ENCODE results near the gene SPOP. TPM values are rescaled to one million over a fixed set of nuclear protein-coding genes. Genes with fewer than 3 reads are reported as not detected.

Gene SPOP
- total RNA-seq, 1 donor from 2014 or later = 48.6 TPM

DNA sequence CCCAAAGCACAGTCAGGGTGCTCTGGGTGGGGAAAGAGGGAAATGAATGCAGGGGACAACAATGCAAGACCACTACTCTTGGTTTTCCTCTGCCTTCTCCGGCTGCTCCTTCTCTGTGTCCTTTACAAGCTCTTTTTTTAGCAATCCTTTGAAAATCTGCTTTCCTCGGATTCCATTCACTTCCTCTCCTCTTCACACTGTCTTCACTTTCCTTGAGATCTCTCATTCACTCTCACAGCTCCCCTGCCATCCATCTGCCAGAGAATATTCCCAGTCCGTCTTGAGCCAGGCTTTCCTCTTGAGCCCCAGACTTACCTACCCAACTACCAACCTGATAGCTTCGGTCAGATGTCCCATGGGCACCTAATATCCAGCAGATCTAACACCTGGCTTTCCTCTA, 11.0 kb upstream of the SPOP start:
- Histone ChIP-seq H2AFZ (ENCODE audit: low read depth, low read length) (no peak overlapping the region), H3K79me2 (ENCODE audit: insufficient read depth, low read length) (no peaks in the 10 kb centered on the region), H3K4me2 (ENCODE audit: low read length) (no peak overlapping the region), H3K9ac (ENCODE audit: low read length) (no peak overlapping the region), H3K4me3 (ENCODE audit: insufficient read depth, low read depth, low read length) (no peak overlapping the region), H3K27ac (ENCODE audit: low read depth, low read length) (no peak overlapping the region), H3K36me3 (ENCODE audit: insufficient read depth, low read length) (no peaks in the 10 kb centered on the region), H3K4me1 (ENCODE audit: insufficient read depth, low read length) (peaks cover 5% of the 10 kb centered on the region), H3K9me3 (ENCODE audit: insufficient read depth, low read depth, low read length) (no peaks in the 10 kb centered on the region), H3K27me3 (ENCODE audit: insufficient read depth, low read length) (no peaks in the 10 kb centered on the region), H4K20me1 (ENCODE audit: insufficient read depth, low read length) (no peaks in the 10 kb centered on the region)
- no peak for FAIRE-seq
- Mint-ChIP-seq H3K4me1 (ENCODE audit: low read depth, unreplicated experiment) (peaks cover 16% of the 10 kb centered on the region), H3K36me3 (ENCODE audit: low read depth, unreplicated experiment) (no peaks in the 10 kb centered on the region), H3K9me3 (ENCODE audit: unreplicated experiment) (peaks cover 2% of the 10 kb centered on the region), H3K27ac (ENCODE audit: unreplicated experiment) (no peak overlapping the region), H3K27me3 (ENCODE audit: low read depth, unreplicated experiment) (peaks cover 2% of the 10 kb centered on the region), H3K4me3 (ENCODE audit: unreplicated experiment) (no peak overlapping the region)
- no peak for DNase-seq (ENCODE audit: low read depth)
- no peak for TF ChIP-seq EZH2 (IDR thresholded peaks at IDR 0.05; ENCODE audit: insufficient read depth, low read length)
- TF ChIP-seq, protein P1, sequence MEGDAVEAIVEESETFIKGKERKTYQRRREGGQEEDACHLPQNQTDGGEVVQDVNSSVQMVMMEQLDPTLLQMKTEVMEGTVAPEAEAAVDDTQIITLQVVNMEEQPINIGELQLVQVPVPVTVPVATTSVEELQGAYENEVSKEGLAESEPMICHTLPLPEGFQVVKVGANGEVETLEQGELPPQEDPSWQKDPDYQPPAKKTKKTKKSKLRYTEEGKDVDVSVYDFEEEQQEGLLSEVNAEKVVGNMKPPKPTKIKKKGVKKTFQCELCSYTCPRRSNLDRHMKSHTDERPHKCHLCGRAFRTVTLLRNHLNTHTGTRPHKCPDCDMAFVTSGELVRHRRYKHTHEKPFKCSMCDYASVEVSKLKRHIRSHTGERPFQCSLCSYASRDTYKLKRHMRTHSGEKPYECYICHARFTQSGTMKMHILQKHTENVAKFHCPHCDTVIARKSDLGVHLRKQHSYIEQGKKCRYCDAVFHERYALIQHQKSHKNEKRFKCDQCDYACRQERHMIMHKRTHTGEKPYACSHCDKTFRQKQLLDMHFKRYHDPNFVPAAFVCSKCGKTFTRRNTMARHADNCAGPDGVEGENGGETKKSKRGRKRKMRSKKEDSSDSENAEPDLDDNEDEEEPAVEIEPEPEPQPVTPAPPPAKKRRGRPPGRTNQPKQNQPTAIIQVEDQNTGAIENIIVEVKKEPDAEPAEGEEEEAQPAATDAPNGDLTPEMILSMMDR (IDR thresholded peaks at IDR 0.05; ENCODE audit: insufficient read depth, low read depth, low read length) = no peak

DNA sequence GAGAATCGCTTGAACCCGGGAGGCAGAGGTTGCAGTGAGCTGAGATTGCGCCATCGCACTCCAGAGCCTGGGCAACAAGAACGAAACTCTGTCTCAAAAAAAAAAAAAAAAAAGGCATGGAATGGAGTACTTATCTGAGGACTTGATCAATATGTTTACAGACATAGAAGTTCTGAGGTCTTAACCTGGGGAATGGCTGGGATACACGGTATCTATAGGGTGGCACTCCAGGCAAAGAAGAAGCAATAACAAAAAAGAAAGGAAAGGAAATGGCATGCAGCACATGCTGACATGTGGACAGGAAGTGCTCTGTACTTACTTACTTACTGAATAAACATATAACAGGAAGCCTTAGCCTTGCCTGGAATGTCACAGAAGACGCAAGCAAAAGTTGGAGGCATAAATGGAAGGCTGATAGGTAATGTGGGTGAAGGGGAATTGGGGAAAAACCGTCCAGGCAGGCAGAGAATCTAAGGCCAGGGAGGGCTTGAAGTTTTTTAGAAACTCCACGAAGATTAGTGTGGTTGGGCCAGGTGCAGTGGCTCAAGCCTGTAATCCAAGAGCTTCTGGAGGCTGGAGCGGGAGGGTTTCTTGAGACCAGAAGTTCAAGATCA, 10.1 kb upstream of the SPOP start:
- Histone ChIP-seq H3K4me2 (ENCODE audit: low read length) (no peak overlapping the region), H2AFZ (ENCODE audit: low read depth, low read length) (peak overlapping the region; percentile 80), H3K9me3 (ENCODE audit: insufficient read depth, low read depth, low read length) (no peaks in the 10 kb centered on the region), H3K36me3 (ENCODE audit: insufficient read depth, low read length) (no peaks in the 10 kb centered on the region), H3K9ac (ENCODE audit: low read length) (no peak overlapping the region), H3K79me2 (ENCODE audit: insufficient read depth, low read length) (no peaks in the 10 kb centered on the region), H3K4me3 (ENCODE audit: insufficient read depth, low read depth, low read length) (no peak overlapping the region), H4K20me1 (ENCODE audit: insufficient read depth, low read length) (no peaks in the 10 kb centered on the region), H3K4me1 (ENCODE audit: insufficient read depth, low read length) (peaks cover 5% of the 10 kb centered on the region), H3K27me3 (ENCODE audit: insufficient read depth, low read length) (no peaks in the 10 kb centered on the region), H3K27ac (ENCODE audit: low read depth, low read length) (no peak overlapping the region)
- FAIRE-seq (no peak), DNase-seq (ENCODE audit: low read depth) (no peak)
- TF ChIP-seq, protein P1 (IDR thresholded peaks at IDR 0.05; ENCODE audit: insufficient read depth, low read depth, low read length) = no peak
- no peak for TF ChIP-seq EZH2 (IDR thresholded peaks at IDR 0.05; ENCODE audit: insufficient read depth, low read length)
- Mint-ChIP-seq H3K4me3 (ENCODE audit: unreplicated experiment) (peak overlapping the region; percentile 7), H3K27ac (ENCODE audit: unreplicated experiment) (peak overlapping the region; percentile 28), H3K27me3 (ENCODE audit: low read depth, unreplicated experiment) (peaks cover 2% of the 10 kb centered on the region), H3K4me1 (ENCODE audit: low read depth, unreplicated experiment) (peaks cover 14% of the 10 kb centered on the region), H3K36me3 (ENCODE audit: low read depth, unreplicated experiment) (no peaks in the 10 kb centered on the region), H3K9me3 (ENCODE audit: unreplicated experiment) (peaks cover 2% of the 10 kb centered on the region)
